ENCODE measurements around the gene GDI1.

Gene GDI1

DNA sequence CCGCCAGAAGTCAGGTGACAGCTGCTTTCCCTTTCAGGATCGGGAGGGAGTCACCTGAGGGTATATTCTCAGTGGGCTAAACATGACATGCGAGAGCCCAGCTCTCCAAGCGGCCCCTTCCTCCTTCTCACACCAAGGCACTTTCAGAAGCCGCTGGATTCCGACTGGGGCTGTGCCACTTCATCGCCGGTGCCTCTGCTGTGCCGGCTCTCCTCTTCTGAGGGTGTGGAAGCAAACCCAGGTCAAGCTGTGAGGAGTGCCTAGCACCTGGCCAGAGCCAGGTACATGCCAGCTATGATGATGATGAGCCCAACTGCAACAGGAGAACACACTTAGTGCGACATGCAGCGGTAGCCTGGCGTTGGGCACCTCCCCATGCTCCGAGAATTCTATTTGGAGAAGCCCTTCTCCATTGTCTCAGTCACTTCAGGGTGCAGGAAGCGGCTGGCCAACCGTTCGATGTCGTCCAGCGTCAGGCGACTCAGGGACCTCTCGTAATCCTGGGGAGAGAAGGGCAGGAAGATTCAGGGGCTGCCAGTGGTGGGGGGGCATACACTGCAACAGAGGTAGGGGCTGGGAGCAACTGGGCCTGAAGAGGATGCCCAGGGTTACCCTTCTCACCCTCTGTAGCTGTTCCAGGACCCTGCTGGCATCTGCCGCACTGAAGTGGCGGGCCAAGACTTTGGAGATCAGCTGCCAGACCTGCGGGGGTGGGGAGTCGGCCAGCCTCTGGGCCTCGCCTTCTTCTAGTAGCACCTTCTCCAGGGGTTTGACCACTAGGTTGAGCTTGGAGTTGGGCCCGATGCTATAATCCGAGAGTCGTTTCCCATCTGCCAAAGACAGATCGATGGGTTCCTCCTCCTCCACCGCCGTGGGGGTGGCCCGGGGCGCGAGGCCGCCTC is 48.4 kb downstream of the GDI1 start (continued):
- no peak for TF ChIP-seq ZSCAN23 (tag by site-specific recombination; IDR thresholded peaks at IDR 0.05)
- no peak for TF ChIP-seq ZNF521 (tag by site-specific recombination; IDR thresholded peaks at IDR 0.05)
- no peak for TF ChIP-seq ZNF311 (tag by site-specific recombination; IDR thresholded peaks at IDR 0.05; ENCODE audit: borderline replicate concordance)
- peak; percentile 38; the same call in 1 of the 2 replicates for TF ChIP-seq SP7 (tag by site-specific recombination; IDR thresholded peaks at IDR 0.05)
- no peak for TF ChIP-seq ZNF391 (tag by site-specific recombination; IDR thresholded peaks at IDR 0.05; ENCODE audit: borderline replicate concordance, low read depth)
- no peak for TF ChIP-seq ZNF24 (tag by site-specific recombination; IDR thresholded peaks at IDR 0.05)
- no peak for TF ChIP-seq HOXC10 (CRISPR knock-in tag; IDR thresholded peaks at IDR 0.05)
- TF ChIP-seq ZNF174 (tag by site-specific recombination; IDR thresholded peaks at IDR 0.05), result no peak

GRCh38 chrX:154486052-154486395 is 49.1 kb downstream of the GDI1 start:
- H3K27ac ChIP-seq (ENCODE audit: extremely low read depth, low read depth, low read length), result peak overlapping the region; percentile 94; the same call in 1 of the 2 replicates
- no peaks in the 10 kb centered on the region for H3K9me3 ChIP-seq (ENCODE audit: control insufficient read depth, insufficient read depth, low read depth, low read length)
- no peaks in the 10 kb centered on the region; the same call in 1 of the 2 replicates for H3K4me1 ChIP-seq (ENCODE audit: control insufficient read depth, insufficient read depth, low read length)
- H3K36me3 ChIP-seq (ENCODE audit: control insufficient read depth in 2 of 2, insufficient read depth in 1 of 2, low read length in 2 of 2), result peaks cover 0 to 38% of the 10 kb centered on the region in 2 experiments; a peak in 1 of 3 replicates
- CTCF ChIA-PET, result interaction anchor here (0.7 to 1.7 kb wide), 3 partner anchors 13 to 113 kb away, joined by 3 to 5 read pairs (median 4); no protein-coding TSS in a partner anchor
- H3K4me3 ChIP-seq (ENCODE audit: low read depth, low read length), result peak overlapping the region; percentile 55
- POLR2A ChIA-PET, result interaction anchor here (0.7 to 3.1 kb wide), 5 partner anchors 9 to 87 kb away, joined by 3 to 10 read pairs (median 5); partner anchors contain the start of gene RPL10
- TF ChIP-seq WT1 (tag by site-specific recombination; IDR thresholded peaks at IDR 0.05) (no peak), ZNF184 (tag by site-specific recombination; IDR thresholded peaks at IDR 0.05) (no peak), ZNF561 (tag by site-specific recombination; IDR thresholded peaks at IDR 0.05; ENCODE audit: borderline replicate concordance) (no peak), HIC1 (tag by site-specific recombination; IDR thresholded peaks at IDR 0.05) (no peak), ZNF280D (tag by site-specific recombination; IDR thresholded peaks at IDR 0.05) (no peak), KLF10 (tag by site-specific recombination; IDR thresholded peaks at IDR 0.05) (0 out of 2 replicates have a peak, but pooled peaks have one; percentile 17), ZNF24 (tag by site-specific recombination; IDR thresholded peaks at IDR 0.05) (no peak), EGR2 (tag by site-specific recombination; IDR thresholded peaks at IDR 0.05; ENCODE audit: low read depth) (0 out of 2 replicates have a peak, but pooled peaks have one; percentile 29), OSR2 (tag by site-specific recombination; IDR thresholded peaks at IDR 0.05) (no peak), SETDB1 (IDR thresholded peaks at IDR 0.05; ENCODE audit: insufficient read length, low read length) (no peak), ZNF302 (tag by site-specific recombination; IDR thresholded peaks at IDR 0.05; ENCODE audit: low read depth) (no peak), ZNF501 (tag by site-specific recombination; IDR thresholded peaks at IDR 0.05) (no peak), KLF17 (tag by site-specific recombination; IDR thresholded peaks at IDR 0.05) (no peak), ZNF529 (tag by site-specific recombination; IDR thresholded peaks at IDR 0.05; ENCODE audit: insufficient replicate concordance) (no peak), ZNF704 (tag by site-specific recombination; IDR thresholded peaks at IDR 0.05) (no peak), ZNF701 (tag by site-specific recombination; IDR thresholded peaks at IDR 0.05) (no peak)
- TF ChIP-seq, protein P1, sequence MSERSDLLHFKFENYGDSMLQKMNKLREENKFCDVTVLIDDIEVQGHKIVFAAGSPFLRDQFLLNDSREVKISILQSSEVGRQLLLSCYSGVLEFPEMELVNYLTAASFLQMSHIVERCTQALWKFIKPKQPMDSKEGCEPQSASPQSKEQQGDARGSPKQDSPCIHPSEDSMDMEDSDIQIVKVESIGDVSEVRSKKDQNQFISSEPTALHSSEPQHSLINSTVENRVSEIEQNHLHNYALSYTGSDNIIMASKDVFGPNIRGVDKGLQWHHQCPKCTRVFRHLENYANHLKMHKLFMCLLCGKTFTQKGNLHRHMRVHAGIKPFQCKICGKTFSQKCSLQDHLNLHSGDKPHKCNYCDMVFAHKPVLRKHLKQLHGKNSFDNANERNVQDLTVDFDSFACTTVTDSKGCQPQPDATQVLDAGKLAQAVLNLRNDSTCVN (tag by site-specific recombination; optimal IDR thresholded peaks at IDR 0.05), result peak; percentile 54

Measured in HEK293 (cell line).